ENCODE measurements around the gene PDE3B. TPM values are rescaled to one million over a fixed set of nuclear protein-coding genes. Genes with fewer than 3 reads are reported as not detected.

Gene PDE3B
- polyA plus RNA-seq, 3 donors = 4.0 to 6.0 (median 5.2) TPM

GRCh38 chr11:14898355-14898754, 254.8 kb downstream of the PDE3B start:
- Mint-ChIP-seq H3K4me3 (no peak overlapping the region), H3K36me3 (peaks cover 0 to 3% of the 10 kb centered on the region in 2 donors), H3K9me3 (peaks cover 0 to 2% (median 0%) of the 10 kb centered on the region in 7 donors), H3K27me3 (ENCODE audit: low read depth in 3 of 3) (no peaks in the 10 kb centered on the region), H3K27ac (peak overlapping the region in 3 of 7 donors; percentile 41 to 84 (median 69)), H3K4me1 (peaks cover 32% of the 10 kb centered on the region)
- Histone ChIP-seq H3K36me3 (replicated peaks in 1 of 2; ENCODE audit: control insufficient read depth in 1 of 2, insufficient read depth in 2 of 2, low read length in 2 of 2) (no peaks in the 10 kb centered on the region), H2AFZ (ENCODE audit: insufficient read depth, low read depth, low read length, poor library complexity, severe bottlenecking) (peak overlapping the region; percentile 62), H4K20me1 (ENCODE audit: insufficient read depth, low read length) (no peaks in the 10 kb centered on the region), H3K79me2 (ENCODE audit: insufficient read depth, low read length) (no peaks in the 10 kb centered on the region), H3K27ac (ENCODE audit: low read depth in 1 of 2, low read length in 2 of 2) (peak overlapping the region in 1 of 2 donors; percentile 32), H3K9ac (ENCODE audit: insufficient read depth, low read length, poor library complexity, severe bottlenecking) (no peak overlapping the region), H3K4me1 (ENCODE audit: control insufficient read depth in 1 of 2, insufficient read depth in 2 of 2, low read length in 2 of 2) (peaks cover 28 to 37% of the 10 kb centered on the region in 2 donors), H3K27me3 (ENCODE audit: control insufficient read depth in 2 of 2, insufficient read depth in 2 of 2, low read length in 2 of 2) (no peaks in the 10 kb centered on the region), H3K4me3 (replicated peaks in 1 of 3; ENCODE audit: low read depth in 2 of 3, low read length in 3 of 3) (no peak overlapping the region), H3K4me2 (replicated peaks; ENCODE audit: extremely low read depth, low read length, poor library complexity, severe bottlenecking) (no peak overlapping the region), H3K9me3 (replicated peaks in 1 of 2; ENCODE audit: control insufficient read depth in 1 of 2, insufficient read depth in 1 of 2, low read length in 2 of 2) (no peaks in the 10 kb centered on the region)
- TF ChIP-seq CTCF (IDR thresholded peaks at IDR 0.05) = no peak
- WGBS (ENCODE audit: insufficient coverage) = no CpG with 5 or more reads among the region's 3 CpGs
- peak in 2 of 3 donors; percentile 29 to 35 for DNase-seq
- intact Hi-C loops (cut with micrococcal nuclease) = loop anchor here in 1 of 2 donors (5.0 to 10.0 kb wide), 3 partner anchors 284 to 384 kb away; no protein-coding TSS in a partner anchor

GRCh38 chr11:14898906-14899305, 255.3 kb downstream of the PDE3B start:
- H3K27me3 Mint-ChIP-seq (ENCODE audit: low read depth in 3 of 3) = no peaks in the 10 kb centered on the region
- peak overlapping the region in 1 of 2 donors; percentile 32 for H3K27ac ChIP-seq (ENCODE audit: low read depth in 1 of 2, low read length in 2 of 2)
- no peak overlapping the region for H3K4me3 Mint-ChIP-seq
- peaks cover 28 to 37% of the 10 kb centered on the region in 2 donors for H3K4me1 ChIP-seq (ENCODE audit: control insufficient read depth in 1 of 2, insufficient read depth in 2 of 2, low read length in 2 of 2)
- no peaks in the 10 kb centered on the region for H3K9me3 Mint-ChIP-seq
- no CpG with 5 or more reads among the region's 2 CpGs for WGBS (ENCODE audit: insufficient coverage)
- H3K4me3 ChIP-seq (replicated peaks in 1 of 3; ENCODE audit: low read depth in 2 of 3, low read length in 3 of 3) = no peak overlapping the region
- no peak overlapping the region for H3K9ac ChIP-seq (ENCODE audit: insufficient read depth, low read length, poor library complexity, severe bottlenecking)
- H2AFZ ChIP-seq (ENCODE audit: insufficient read depth, low read depth, low read length, poor library complexity, severe bottlenecking) = peak overlapping the region; percentile 62
- no peaks in the 10 kb centered on the region for H4K20me1 ChIP-seq (ENCODE audit: insufficient read depth, low read length)
- no peak overlapping the region for H3K4me2 ChIP-seq (replicated peaks; ENCODE audit: extremely low read depth, low read length, poor library complexity, severe bottlenecking)
- H3K36me3 ChIP-seq (replicated peaks in 1 of 2; ENCODE audit: control insufficient read depth in 1 of 2, insufficient read depth in 2 of 2, low read length in 2 of 2) = no peaks in the 10 kb centered on the region
- no peak for DNase-seq
- H3K79me2 ChIP-seq (ENCODE audit: insufficient read depth, low read length) = no peaks in the 10 kb centered on the region
- no peaks in the 10 kb centered on the region for H3K27me3 ChIP-seq (ENCODE audit: control insufficient read depth in 2 of 2, insufficient read depth in 2 of 2, low read length in 2 of 2)
- no peak for TF ChIP-seq CTCF (IDR thresholded peaks at IDR 0.05)
- H3K27ac Mint-ChIP-seq = peak overlapping the region in 6 of 7 donors; percentile 41 to 84 (median 74)
- H3K4me1 Mint-ChIP-seq = peaks cover 32% of the 10 kb centered on the region
- H3K36me3 Mint-ChIP-seq = peaks cover 0 to 3% of the 10 kb centered on the region in 2 donors
- intact Hi-C loops (cut with micrococcal nuclease) = loop anchor here in 1 of 2 donors (5.0 to 10.0 kb wide), 3 partner anchors 284 to 384 kb away; no protein-coding TSS in a partner anchor
- no peaks in the 10 kb centered on the region for H3K9me3 ChIP-seq (replicated peaks in 1 of 2; ENCODE audit: control insufficient read depth in 1 of 2, insufficient read depth in 1 of 2, low read length in 2 of 2)

Data from CD14-positive monocyte (primary cell).